Endodermal cell (in vitro differentiated cells): ENCODE measurements around the gene COX6A2. TPM values are rescaled to one million over a fixed set of nuclear protein-coding genes. Genes with fewer than 3 reads are reported as not detected.
"Not testable (repeated sequence)": the region's sequence is repeated elsewhere in the genome, so short reads cannot be mapped to it uniquely, and the experiment has no call there.

Experiments used
- DNase-seq: peaks from one replicate; pipeline ENCODE4 v3.0.0-alpha.2; 2017
- H3K27ac ChIP-seq: 2 replicates; pipeline ENCODE4 v1.5.1; 2013; ENCODE audit warnings: mild to moderate bottlenecking, low read depth, low read length, moderate library complexity
- H3K27me3 ChIP-seq: 2 replicates; pipeline ENCODE4 v1.6.1; 2013; ENCODE audit warnings: mild to moderate bottlenecking, low read length, moderate library complexity; ENCODE audit not compliant: insufficient read depth, control insufficient read depth, poor library complexity, severe bottlenecking
- H3K36me3 ChIP-seq: 2 replicates; pipeline ENCODE4 v1.7.0; 2013; ENCODE audit warnings: mild to moderate bottlenecking, low read length, moderate library complexity; ENCODE audit not compliant: control insufficient read depth, insufficient read depth
- H3K4me1 ChIP-seq: one replicate; pipeline ENCODE4 v1.7.0; 2013; ENCODE audit warnings: low read length; ENCODE audit not compliant: control insufficient read depth, insufficient read depth
- H3K4me3 ChIP-seq: 2 replicates; pipeline ENCODE4 v1.5.1; 2013; ENCODE audit warnings: mild to moderate bottlenecking, low read length, moderate library complexity
- H3K9ac ChIP-seq: 2 replicates; pipeline ENCODE4 v1.6.1; 2013; ENCODE audit warnings: mild to moderate bottlenecking, low read length, moderate library complexity; ENCODE audit not compliant: poor library complexity, severe bottlenecking; ENCODE audit errors: extremely low read depth
- H3K9me3 ChIP-seq: 2 replicates; pipeline ENCODE4 v1.6.1; 2013; ENCODE audit warnings: mild to moderate bottlenecking, low read length, moderate library complexity; ENCODE audit not compliant: control insufficient read depth
- H3K27ac Mint-ChIP-seq: 2 replicates; pipeline ENCODE4 v1.8.0; 2020; ENCODE audit warnings: mixed read lengths
- H3K27me3 Mint-ChIP-seq: 2 replicates; pipeline ENCODE4 v1.8.0; 2021; ENCODE audit warnings: mild to moderate bottlenecking, mixed read lengths; ENCODE audit not compliant: insufficient read depth
- H3K36me3 Mint-ChIP-seq: 2 replicates; pipeline ENCODE4 v1.8.0; 2020; ENCODE audit warnings: low read depth, mixed read lengths
- H3K4me1 Mint-ChIP-seq: 2 replicates; pipeline ENCODE4 v1.8.0; 2020; ENCODE audit warnings: mixed read lengths
- H3K4me3 Mint-ChIP-seq: 2 replicates; pipeline ENCODE4 v1.8.0; 2020; ENCODE audit warnings: mild to moderate bottlenecking, moderate library complexity, mixed read lengths
- H3K9me3 Mint-ChIP-seq: 2 replicates; pipeline ENCODE4 v1.8.0; 2020; ENCODE audit warnings: mild to moderate bottlenecking, mixed read lengths
- WGBS, 2 experiments: methylation state at CpG; one replicate each; pipeline versions ENCODE4 v1.1.5 to v1.1.7; 2013; ENCODE audit warnings: missing lambda C conversion rate in 2 of 2, mixed read lengths in 1 of 2; ENCODE audit not compliant: insufficient coverage in 1 of 2, insufficient read length in 1 of 2; 5-methylcytosine and 5-hydroxymethylcytosine counted together
- total RNA-seq, 2 donors: library from RNA; stranded (reverse); fragmentation: NEBNext Ultra II Directional in 1 of 2; extraction: Animal tissue kit (Norgen Biotek cat#: 25700) in 1 of 2; gene quantifications; 2 replicates in 1 of 2; 3 replicates in 1 of 2; pipeline ENCODE4 v1.2.1, GENCODE V29; 2021
- TF ChIP-seq, protein P1 (sequence below): fragments of 200-600 bp; sonication (generic); conservative IDR thresholded peaks from 2 replicates; pipeline ENCODE4 v1.5.0; 2021; ENCODE audit warnings: antibody characterized with exemption, mild to moderate bottlenecking

The COX6A2 gene
- total RNA-seq, 2 donors from 2014 or later, result not detected

DNA sequence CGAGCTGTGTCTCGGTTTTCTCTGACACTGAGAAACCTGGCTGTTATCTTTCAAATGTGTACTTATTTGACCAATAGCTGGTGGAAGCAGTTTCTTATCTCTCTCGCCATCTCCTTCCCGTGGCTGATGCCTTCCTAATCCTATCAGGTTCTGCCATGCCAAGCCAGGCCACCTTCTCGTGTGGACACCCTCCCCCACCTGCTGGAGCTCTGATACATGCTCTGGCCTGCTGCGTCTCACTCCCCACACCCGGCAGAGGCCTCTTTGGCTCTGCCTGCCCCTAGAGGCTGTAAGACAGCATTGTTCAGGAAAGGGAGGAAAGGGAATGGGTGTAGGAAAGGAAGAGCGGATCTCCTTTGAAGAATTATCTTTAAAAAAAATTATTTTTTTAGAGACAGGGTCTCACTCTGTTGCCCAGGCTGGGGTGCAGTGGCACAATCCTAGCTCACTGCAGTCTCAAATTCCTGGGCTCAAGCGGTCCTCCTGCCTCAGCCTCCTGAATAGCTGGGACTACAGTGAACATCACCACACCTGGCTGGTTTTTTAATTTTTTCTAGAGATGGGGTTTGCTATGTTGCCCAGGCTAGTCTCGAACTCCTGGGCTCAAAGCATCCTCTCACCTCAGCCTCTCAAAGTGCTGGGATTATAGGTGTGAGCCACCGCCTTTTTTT is 23.7 kb upstream of the COX6A2 start:
- no peaks in the 10 kb centered on the region for H3K9me3 ChIP-seq
- peak; percentile 88 for DNase-seq
- Mint-ChIP-seq H3K36me3 (peaks cover 3% of the 10 kb centered on the region), H3K27me3 (no peaks in the 10 kb centered on the region), H3K9me3 (no peaks in the 10 kb centered on the region), H3K4me1 (peaks cover 24% of the 10 kb centered on the region), H3K27ac (no peak overlapping the region), H3K4me3 (no peak overlapping the region)
- peaks cover 13% of the 10 kb centered on the region for H3K36me3 ChIP-seq
- WGBS, 2 experiments, result 51 to 76% methylated on average over 3 to 11 of the region's 11 CpGs
- TF ChIP-seq, protein P1, sequence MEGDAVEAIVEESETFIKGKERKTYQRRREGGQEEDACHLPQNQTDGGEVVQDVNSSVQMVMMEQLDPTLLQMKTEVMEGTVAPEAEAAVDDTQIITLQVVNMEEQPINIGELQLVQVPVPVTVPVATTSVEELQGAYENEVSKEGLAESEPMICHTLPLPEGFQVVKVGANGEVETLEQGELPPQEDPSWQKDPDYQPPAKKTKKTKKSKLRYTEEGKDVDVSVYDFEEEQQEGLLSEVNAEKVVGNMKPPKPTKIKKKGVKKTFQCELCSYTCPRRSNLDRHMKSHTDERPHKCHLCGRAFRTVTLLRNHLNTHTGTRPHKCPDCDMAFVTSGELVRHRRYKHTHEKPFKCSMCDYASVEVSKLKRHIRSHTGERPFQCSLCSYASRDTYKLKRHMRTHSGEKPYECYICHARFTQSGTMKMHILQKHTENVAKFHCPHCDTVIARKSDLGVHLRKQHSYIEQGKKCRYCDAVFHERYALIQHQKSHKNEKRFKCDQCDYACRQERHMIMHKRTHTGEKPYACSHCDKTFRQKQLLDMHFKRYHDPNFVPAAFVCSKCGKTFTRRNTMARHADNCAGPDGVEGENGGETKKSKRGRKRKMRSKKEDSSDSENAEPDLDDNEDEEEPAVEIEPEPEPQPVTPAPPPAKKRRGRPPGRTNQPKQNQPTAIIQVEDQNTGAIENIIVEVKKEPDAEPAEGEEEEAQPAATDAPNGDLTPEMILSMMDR, result peak; percentile 79
- no peak overlapping the region for H3K4me3 ChIP-seq
- peaks cover 11% of the 10 kb centered on the region for H3K4me1 ChIP-seq
- H3K9ac ChIP-seq, result no peak overlapping the region
- H3K27ac ChIP-seq, result no peak overlapping the region
- H3K27me3 ChIP-seq, result no peaks in the 10 kb centered on the region

DNA sequence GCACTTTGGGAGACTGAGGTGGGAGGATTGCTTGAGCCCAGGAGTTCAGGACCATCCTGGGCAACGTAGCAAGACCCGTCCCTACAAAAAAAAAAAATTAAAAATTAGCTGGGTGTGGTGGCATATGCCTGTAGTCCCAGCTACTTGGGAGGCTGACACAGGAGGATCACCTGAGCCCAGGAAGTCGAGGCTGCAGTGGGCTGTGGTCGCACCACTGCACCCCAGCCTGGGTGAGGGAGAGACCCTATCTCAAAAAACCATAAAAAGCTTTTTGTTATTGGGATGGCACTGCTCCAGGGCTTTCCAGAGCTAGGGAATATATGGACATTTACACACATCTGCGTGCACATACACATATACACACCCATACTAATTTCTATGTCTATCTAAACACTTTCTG is 23.0 kb upstream of the COX6A2 start:
- DNase-seq, result no peak
- no peak overlapping the region for H3K4me3 Mint-ChIP-seq
- Histone ChIP-seq H3K4me3 (no peak overlapping the region), H3K9me3 (no peaks in the 10 kb centered on the region), H3K27ac (no peak overlapping the region), H3K36me3 (peaks cover 10% of the 10 kb centered on the region), H3K27me3 (no peaks in the 10 kb centered on the region), H3K9ac (no peak overlapping the region), H3K4me1 (peaks cover 11% of the 10 kb centered on the region)
- peaks cover 24% of the 10 kb centered on the region for H3K4me1 Mint-ChIP-seq
- peaks cover 3% of the 10 kb centered on the region for H3K36me3 Mint-ChIP-seq
- H3K27ac Mint-ChIP-seq, result no peak overlapping the region
- H3K9me3 Mint-ChIP-seq, result no peaks in the 10 kb centered on the region
- TF ChIP-seq, protein P1, result no peak
- 93 to 100% methylated on average over 4 to 5 of the region's 5 CpGs for WGBS, 2 experiments
- H3K27me3 Mint-ChIP-seq, result no peaks in the 10 kb centered on the region

DNA sequence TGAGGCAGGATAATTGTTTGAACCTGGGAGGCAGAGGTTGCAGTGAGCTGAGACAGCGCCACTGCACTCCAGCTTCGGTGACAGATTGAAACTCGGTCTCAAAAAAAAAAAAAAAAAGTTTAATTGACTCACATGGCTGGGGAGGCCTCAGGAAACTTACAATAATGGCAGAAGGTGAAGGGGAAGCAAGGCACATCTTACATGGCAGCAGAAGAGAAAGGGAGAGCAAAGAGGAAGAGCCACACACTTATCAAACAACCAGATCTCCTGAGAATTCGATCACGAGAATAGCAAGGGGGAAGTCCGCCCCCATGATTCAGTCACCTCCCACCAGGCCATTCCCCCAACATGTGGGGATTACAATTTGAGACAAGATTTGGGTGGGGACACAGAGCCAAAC is 17.8 kb upstream of the COX6A2 start:
- not testable (repeated sequence) for H3K4me3 ChIP-seq, H3K4me1 ChIP-seq, H3K36me3 Mint-ChIP-seq, H3K27me3 ChIP-seq, H3K9ac ChIP-seq, DNase-seq, H3K4me3 Mint-ChIP-seq, H3K9me3 Mint-ChIP-seq, H3K36me3 ChIP-seq, H3K9me3 ChIP-seq, H3K27ac ChIP-seq, H3K4me1 Mint-ChIP-seq, H3K27ac Mint-ChIP-seq
- WGBS, 2 experiments, result 77 to 86% methylated on average over 3 to 6 of the region's 6 CpGs
- peaks cover 14% of the 10 kb centered on the region for H3K27me3 Mint-ChIP-seq

DNA sequence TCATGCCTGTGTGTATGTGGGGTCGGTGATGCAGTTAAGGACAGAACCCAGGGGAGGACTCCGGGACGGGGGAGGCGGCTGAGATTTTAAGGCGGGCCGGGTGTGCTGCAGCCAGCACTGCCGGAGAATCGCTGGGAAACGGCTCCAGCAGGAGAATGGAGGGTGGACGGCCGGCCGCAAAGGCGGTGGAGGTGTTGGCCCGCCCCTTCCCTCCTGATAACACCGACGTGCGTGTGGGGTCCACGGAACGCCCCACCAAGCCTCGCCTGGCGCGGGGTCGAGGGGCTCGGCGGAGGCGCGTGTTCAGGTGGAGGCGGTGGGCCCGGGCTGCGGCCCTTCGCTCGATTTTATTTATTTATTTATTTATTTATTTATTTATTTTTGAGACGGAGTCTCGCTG is 13.8 kb upstream of the COX6A2 start:
- no peaks in the 10 kb centered on the region for H3K9me3 Mint-ChIP-seq
- 96 to 99% methylated on average over 13 to 30 of the region's 34 CpGs for WGBS, 2 experiments
- Histone ChIP-seq H3K36me3 (no peaks in the 10 kb centered on the region), H3K27me3 (no peaks in the 10 kb centered on the region), H3K9me3 (no peaks in the 10 kb centered on the region), H3K9ac (no peak overlapping the region), H3K27ac (no peak overlapping the region), H3K4me3 (no peak overlapping the region), H3K4me1 (no peaks in the 10 kb centered on the region)
- TF ChIP-seq, protein P1, result no peak
- peaks cover 14% of the 10 kb centered on the region for H3K27me3 Mint-ChIP-seq
- DNase-seq, result no peak
- peak overlapping the region; percentile 73 for H3K4me3 Mint-ChIP-seq
- no peaks in the 10 kb centered on the region for H3K36me3 Mint-ChIP-seq
- H3K4me1 Mint-ChIP-seq, result peaks cover 5% of the 10 kb centered on the region
- H3K27ac Mint-ChIP-seq, result no peak overlapping the region
